Measurements from ENCODE around the gene CCR9.
A peak's percentile ranks its signal among the peaks of the same experiment; 100 is the strongest.

The CCR9 gene

DNA sequence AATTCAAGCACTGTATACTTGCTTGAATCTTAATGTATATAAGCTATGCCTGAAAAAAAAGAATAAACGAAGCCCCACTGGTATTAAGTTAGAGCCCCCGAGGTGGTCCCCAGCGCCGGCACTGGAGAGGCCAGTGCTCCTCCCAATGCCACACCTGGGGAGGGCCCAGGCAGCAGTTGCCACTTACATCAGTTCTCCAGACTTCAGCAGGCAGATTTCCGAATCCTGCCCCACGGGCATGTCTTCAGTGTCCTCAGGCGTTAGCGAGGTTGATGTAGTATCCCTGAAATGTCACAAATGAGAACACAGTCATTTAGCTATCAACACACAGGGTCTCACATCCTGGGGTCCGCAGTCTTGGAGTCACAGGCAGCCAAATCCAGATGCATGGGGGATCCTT, 49.9 kb downstream of the CCR9 start:
- no peak overlapping the region for H3K4me3 ChIP-seq (ENCODE audit: low read depth, low read length)
- TF ChIP-seq, protein P1, sequence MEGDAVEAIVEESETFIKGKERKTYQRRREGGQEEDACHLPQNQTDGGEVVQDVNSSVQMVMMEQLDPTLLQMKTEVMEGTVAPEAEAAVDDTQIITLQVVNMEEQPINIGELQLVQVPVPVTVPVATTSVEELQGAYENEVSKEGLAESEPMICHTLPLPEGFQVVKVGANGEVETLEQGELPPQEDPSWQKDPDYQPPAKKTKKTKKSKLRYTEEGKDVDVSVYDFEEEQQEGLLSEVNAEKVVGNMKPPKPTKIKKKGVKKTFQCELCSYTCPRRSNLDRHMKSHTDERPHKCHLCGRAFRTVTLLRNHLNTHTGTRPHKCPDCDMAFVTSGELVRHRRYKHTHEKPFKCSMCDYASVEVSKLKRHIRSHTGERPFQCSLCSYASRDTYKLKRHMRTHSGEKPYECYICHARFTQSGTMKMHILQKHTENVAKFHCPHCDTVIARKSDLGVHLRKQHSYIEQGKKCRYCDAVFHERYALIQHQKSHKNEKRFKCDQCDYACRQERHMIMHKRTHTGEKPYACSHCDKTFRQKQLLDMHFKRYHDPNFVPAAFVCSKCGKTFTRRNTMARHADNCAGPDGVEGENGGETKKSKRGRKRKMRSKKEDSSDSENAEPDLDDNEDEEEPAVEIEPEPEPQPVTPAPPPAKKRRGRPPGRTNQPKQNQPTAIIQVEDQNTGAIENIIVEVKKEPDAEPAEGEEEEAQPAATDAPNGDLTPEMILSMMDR (IDR thresholded peaks at IDR 0.05; ENCODE audit: borderline replicate concordance, insufficient read depth, low read depth, low read length) = no peak

DNA sequence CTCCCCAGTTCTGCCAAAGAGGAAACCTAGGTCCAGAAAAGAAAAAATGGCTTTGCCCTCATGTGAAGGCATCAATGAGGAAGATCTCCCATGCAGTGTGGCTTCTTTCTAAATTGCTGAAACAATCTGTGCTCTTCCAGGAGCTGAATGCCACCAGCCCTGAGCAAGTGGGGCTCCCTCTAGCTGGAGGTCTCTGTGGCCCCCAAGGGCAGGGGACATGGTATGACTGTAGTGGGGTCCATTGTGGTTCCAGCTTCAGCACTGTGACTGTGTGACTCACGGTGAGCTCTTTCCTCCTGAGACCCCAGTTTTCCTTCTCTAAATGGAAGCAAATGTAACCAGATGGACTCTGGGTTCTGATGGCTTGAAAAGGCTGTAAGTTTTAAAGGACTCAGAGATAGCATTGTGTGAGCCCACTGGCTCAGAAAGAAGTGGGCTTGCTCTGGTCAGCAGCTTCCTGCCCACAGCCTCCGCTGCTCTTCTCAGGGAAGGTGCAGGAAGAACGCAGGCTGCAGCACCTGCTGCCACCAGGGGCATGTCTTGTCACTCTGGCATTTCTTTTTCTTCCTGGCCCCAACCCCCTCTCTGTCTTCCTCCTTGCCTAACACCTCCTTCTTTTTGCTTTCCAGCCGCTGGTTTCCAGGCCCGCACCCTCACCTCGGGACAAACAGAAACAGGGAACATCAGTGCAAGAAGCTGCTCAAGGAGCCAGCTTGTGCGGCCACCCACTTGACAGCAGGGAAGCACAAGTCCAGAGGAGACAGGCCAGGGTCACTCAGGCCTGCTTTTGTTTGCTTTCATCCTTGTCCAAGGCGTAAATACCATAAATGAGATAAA, 51.1 kb downstream of the CCR9 start:
- H3K4me3 ChIP-seq (ENCODE audit: low read depth, low read length) = no peak overlapping the region
- TF ChIP-seq, protein P1 (IDR thresholded peaks at IDR 0.05; ENCODE audit: borderline replicate concordance, insufficient read depth, low read depth, low read length) = no peak

DNA sequence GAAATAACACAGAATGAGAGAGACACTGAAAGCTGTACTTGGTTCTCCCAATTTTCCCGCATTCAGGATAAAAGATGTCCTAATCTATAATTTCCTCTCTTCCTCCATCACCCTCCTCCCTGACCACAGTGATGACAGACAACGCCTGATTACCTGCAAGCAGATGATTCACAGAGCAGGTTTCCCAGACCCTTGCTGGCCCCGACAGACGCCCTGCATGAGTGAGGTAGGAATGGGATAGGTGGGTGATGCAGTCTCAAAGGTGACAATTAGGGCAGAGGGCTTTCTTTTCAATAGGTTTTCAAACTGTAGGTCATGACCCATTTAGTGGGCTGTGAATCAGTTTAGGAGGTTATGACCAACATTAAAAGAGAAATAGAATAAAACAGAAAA, 51.7 kb downstream of the CCR9 start:
- TF ChIP-seq, protein P1 (IDR thresholded peaks at IDR 0.05; ENCODE audit: borderline replicate concordance, insufficient read depth, low read depth, low read length) = no peak
- H3K4me3 ChIP-seq (ENCODE audit: low read depth, low read length) = no peak overlapping the region

DNA sequence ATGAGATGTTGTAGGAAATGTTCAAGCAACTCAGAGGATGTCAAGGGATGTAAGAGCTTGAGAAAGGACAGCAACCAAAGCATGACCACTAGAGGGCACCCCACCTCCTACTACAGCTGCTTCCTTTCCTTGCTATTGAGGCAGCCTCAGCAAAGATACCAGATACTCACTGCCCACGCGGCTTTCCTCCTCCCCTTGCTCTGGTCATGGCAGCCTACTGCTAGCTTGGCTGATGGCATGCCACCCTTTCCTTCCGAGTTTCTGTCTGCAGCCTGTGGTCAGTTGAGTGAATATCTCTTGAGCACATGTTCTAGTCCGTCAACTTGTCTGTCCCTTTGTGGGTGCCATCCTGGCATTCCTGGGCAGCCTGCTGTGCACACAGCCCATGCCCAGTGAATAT, 52.5 kb downstream of the CCR9 start:
- TF ChIP-seq, protein P1 (IDR thresholded peaks at IDR 0.05; ENCODE audit: borderline replicate concordance, insufficient read depth, low read depth, low read length) = peak; percentile 84
- no peak overlapping the region for H3K4me3 ChIP-seq (ENCODE audit: low read depth, low read length)

DNA sequence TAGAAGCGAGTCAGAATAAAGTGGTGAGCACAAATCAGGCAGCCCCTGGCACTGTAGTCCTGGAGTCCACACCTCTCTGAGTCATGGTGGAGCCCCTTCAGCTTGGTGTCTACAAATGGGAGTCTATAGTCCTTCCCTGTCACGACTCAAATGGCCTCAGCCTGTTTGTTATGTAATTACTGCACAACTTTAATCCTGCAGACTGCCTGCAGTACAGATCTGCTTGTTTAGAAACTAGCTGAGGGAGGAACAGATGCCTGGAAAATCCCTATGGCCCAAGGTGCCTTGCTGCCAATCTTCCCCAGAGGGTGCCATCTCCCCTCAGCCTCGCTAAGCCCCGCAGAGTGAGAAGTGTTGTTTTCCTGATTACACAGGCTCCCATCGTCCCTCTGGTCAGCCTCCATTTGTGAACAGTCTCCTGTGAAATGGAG, 53.0 kb downstream of the CCR9 start:
- no peak overlapping the region for H3K4me3 ChIP-seq (ENCODE audit: low read depth, low read length)
- TF ChIP-seq, protein P1 (IDR thresholded peaks at IDR 0.05; ENCODE audit: borderline replicate concordance, insufficient read depth, low read depth, low read length) = no peak

DNA sequence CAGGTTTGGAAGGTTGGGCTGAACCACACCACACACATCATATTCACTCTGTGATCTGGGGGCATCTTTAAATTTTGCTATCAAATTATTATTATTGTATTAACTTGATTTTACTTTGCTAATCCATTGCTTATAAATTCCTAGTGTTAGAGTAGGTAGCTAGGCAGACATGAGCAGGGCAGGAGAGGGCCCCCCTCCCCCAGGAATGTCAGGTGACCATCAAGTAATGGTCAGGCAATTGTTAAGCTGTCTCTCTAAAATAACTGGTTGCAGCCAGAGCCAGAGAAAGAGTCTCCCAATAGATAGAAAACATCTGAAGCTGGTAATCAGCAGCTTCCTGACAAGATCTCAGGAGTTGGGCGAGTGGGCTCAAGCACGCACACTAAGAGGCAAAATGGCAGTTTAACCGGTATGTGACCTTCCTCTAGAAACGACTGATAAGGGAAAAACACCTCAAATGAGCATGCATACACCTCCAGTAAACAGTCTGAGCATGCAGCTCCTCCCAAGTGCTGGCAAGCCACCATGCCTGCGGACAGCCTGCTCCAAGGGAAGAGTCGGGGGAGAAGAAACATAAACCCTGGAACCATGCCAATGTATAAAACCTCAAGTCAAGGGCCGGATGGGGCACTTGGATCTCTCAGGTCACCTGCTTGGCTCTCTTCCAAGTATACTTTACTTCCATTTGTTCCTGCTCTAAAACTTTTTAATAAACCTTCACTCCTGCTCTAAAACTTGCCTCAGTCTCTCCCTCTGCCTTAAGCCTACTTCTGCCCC, 53.8 kb downstream of the CCR9 start:
- TF ChIP-seq, protein P1 (IDR thresholded peaks at IDR 0.05; ENCODE audit: borderline replicate concordance, insufficient read depth, low read depth, low read length) = no peak
- no peak overlapping the region for H3K4me3 ChIP-seq (ENCODE audit: low read depth, low read length)

Measured in GM12875 (cell line).